HG03045 (cell line): Measurements from ENCODE around the gene FAM118B.

Experiments
- ATAC-seq: cut with Tn5 transposase; IDR thresholded peaks from one replicate; pipeline ENCODE4 v1.9.1; 2021; ENCODE audit warnings: mild to moderate bottlenecking, moderate library complexity; ENCODE audit not compliant: unreplicated experiment

The FAM118B gene

GRCh38 chr11:126186025-126186698, 25.4 kb upstream of the FAM118B start:
- ATAC-seq, result no peak

- ATAC-seq, result no peak
Observed at GRCh38 chr11:126186708-126187529, 24.7 kb upstream of the FAM118B start.

GRCh38 chr11:126188332-126189108, 23.1 kb upstream of the FAM118B start:
- peak; percentile 59 for ATAC-seq

- peak; percentile 85 for ATAC-seq
Observed at GRCh38 chr11:126189109-126189929, 22.3 kb upstream of the FAM118B start.

GRCh38 chr11:126190792-126191191, 20.8 kb upstream of the FAM118B start:
- no peak for ATAC-seq

GRCh38 chr11:126191379-126192073, 20.1 kb upstream of the FAM118B start:
- no peak for ATAC-seq

GRCh38 chr11:126192361-126192760, 19.2 kb upstream of the FAM118B start:
- ATAC-seq, result no peak

GRCh38 chr11:126193038-126193478, 18.5 kb upstream of the FAM118B start:
- no peak for ATAC-seq

- no peak for ATAC-seq
Observed at GRCh38 chr11:126194121-126194543, 17.4 kb upstream of the FAM118B start.

- no peak for ATAC-seq
Observed at GRCh38 chr11:126195119-126195518, 16.5 kb upstream of the FAM118B start.

GRCh38 chr11:126197277-126197939, 14.2 kb upstream of the FAM118B start:
- ATAC-seq, result no peak

GRCh38 chr11:126198648-126199047, 12.9 kb upstream of the FAM118B start:
- ATAC-seq, result no peak

GRCh38 chr11:126202646-126203359, 8.8 kb upstream of the FAM118B start:
- no peak for ATAC-seq

GRCh38 chr11:126205359-126205758, 6.2 kb upstream of the FAM118B start:
- no peak for ATAC-seq

- ATAC-seq, result no peak
Observed at GRCh38 chr11:126207896-126208295, 3.7 kb upstream of the FAM118B start.

GRCh38 chr11:126210871-126211235, 729 bp upstream of the FAM118B start:
- ATAC-seq, result no peak

- no peak for ATAC-seq
Observed at GRCh38 chr11:126212089-126212660, 593 bp downstream of the FAM118B start.

GRCh38 chr11:126214441-126214840, 2.9 kb downstream of the FAM118B start:
- no peak for ATAC-seq
